ENCODE data around the gene CEBPG.

Gene CEBPG

DNA sequence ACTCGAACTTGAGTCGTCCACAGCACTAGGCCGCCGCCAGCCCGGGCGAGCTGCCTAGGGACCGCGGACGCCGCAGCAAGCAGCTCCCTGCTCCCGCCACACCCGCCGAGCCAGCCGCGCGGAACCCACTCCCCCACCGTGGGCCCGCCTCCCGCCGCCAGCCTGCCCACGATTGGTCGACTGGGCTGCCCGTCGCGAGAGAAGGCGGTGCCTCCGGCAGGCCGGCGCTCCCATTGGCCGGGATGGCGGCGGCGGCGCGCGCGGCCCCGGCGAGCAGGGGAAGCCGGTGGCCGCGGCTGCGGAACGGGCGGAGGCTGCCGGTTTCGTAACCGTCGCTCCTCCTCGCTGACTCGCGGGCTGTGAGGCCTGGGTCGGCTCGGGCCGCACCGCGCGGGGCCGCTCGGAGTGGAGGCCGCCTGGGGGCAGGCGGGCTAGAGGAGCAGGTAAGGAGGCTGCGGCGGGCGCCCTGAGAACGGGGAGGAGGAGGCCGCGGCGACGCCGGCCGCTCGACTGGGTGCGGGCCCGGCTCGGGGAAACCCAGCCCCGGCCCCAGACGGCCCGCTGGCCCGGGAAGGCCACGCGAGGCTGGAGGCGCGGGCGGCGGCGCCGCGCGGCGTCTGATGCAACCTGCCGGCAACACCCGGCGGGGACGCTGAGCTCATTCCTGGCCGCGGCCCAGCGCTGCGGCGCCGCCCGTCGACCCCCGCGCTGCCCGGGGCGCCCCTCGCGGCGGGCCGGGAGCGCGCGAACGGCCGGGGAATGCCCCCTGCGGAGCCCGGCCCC lies at the start of gene CEBPG:
Gene CEBPG, plus strand, starts transcription at position 257 of the 783 bp plus-strand sequence. CDS start 5,531 bp downstream, outside the sequence.
- peak; percentile 82 for DNase-seq

DNA sequence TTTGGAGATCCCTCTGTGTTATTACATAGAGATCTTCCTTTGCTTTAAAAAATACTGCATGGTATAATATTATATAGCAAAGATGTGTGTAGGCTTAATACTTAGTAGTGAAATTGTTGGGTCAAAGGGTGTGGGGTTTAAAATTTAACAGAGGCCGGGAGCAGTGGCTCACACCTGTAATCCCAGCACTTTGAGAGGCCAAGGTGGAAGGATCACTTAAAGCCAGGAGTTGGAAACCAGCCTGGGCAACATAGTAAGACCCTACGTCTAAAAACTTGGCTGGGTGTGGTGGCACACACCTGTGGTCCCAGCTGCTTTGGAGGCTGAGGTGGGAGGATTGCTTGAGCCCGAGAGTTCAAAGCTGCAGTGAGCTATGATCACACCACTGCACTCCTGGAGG lies 48.9 kb upstream of the CEBPG start:
- no peak for DNase-seq

- DNase-seq = no peak
Observed at GRCh38 chr19:33325920-33326319, 47.6 kb upstream of the CEBPG start.

- DNase-seq = no peak
Observed at GRCh38 chr19:33329060-33329459, 44.4 kb upstream of the CEBPG start.

DNA sequence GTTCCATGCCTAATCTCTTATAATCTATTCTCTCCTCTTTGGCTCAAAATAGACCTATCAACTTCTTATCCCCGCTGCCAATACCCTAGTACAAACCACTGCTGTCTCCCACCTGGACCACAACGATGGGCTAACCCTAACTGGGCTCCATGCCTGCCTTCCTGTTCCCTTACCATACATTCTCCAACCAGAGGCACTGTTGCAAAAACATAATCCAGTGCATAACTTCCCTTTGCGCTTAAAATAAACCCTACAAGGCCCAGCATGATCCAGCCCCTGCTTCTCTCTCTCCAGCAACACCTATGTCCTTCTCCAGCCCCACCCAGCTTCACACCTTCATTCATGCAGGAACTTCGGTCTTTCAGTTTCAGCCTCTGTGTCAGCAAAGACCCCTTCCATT lies 43.8 kb upstream of the CEBPG start:
- no peak for DNase-seq

GRCh38 chr19:33332248-33332647 lies 41.3 kb upstream of the CEBPG start:
- DNase-seq = no peak

GRCh38 chr19:33333151-33333550 lies 40.4 kb upstream of the CEBPG start:
- no peak for DNase-seq

DNA sequence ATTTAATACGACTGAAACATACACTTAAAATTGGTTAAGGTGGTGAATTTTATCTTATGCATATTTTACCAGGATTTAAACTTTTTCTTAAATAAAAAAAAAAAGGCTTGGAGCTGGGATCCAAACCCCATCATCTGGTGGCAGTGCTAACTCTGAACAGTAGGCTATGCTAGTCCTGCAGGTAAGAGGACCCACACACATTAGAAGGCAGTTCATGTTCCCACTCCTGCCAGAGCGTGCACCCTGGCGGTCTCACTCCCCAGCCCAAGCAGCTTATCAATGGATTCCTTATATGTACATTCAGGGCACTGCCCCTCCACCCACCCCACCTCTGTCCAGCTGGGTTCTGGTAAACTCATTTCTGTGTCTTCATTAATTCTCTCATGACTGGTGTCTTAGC lies 39.9 kb upstream of the CEBPG start:
- DNase-seq = no peak

DNA sequence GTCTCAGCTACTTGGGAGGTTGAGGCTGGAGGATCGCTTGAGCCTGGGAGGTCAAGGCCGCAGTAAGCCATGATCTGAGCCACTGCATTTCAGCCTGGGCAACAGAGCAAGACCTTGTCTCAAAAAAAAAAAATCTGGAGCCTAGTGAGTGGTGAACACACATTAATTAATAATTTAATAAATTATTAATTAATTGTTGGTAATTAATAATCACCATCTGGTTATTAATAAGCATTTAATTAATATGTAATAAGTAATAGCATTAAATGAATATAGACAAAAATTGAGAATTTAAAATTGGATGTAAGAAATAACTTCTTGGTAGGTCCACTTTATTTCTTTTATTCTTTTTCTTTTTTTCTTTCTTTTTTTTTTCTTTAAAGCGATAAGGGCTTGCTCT lies 39.2 kb upstream of the CEBPG start:
- no peak for DNase-seq

DNA sequence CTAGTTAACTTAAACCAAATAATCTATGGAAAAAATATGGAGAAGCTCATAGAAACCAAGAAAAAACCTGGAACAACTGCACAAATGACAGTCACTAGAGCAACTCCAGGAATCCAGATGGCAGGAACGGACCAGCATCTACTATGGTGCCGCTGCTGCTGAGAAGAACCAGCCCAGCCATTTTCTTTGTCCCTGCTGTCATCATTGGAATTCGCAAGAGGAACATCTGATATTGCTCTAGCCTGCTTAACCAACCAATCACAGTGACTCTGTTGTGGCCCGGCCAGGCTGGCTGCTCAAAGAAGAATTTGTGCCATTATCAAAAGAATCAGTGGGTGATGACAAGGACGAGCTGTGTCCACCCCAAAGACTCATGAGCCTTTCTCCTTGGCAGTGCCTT lies 38.1 kb upstream of the CEBPG start:
- no peak for DNase-seq

DNA sequence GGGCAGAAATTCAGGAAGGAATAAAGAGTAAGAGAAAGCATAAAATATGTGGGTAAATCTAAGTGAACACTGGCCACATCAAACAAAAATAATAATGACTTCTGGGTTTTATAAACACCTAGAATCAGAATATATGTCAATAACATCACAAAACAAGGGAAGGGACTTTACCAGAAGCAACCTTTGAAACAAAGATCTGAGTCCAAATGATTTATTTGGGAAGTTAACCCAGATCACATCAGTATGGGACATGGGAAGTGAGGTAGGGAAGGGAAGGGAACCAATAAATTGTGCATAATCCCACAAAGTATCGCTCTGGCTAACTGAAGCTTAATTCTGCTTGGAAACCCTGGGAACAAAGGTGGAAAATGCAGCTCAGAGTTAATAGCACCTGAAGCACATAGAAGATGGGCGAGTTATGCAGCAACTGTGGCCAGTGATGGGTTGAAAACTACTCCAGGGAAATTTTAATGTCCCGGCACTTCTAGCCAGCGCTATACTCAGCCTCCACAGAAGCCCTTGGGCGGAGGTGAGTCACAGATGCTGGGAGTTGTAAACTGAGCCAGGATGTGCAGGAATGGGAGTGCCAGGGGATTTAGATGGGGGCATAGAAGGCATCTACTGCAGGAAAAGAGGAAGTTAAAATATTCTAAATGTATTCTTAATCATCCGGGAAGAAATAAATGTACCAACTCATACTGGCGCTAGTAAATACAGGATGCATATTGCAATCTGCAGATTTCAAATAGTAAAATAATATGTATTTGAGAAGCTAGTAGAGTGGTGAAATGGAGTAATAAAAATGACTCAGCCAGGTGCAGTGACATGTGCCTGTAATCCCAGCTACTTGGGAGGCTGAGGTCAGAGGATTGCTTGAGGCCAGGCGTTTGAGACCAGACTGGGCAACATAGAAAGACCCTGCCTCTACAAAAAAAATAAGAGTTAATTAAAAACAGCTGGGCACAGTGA lies 34.2 kb upstream of the CEBPG start:
- DNase-seq = no peak

DNA sequence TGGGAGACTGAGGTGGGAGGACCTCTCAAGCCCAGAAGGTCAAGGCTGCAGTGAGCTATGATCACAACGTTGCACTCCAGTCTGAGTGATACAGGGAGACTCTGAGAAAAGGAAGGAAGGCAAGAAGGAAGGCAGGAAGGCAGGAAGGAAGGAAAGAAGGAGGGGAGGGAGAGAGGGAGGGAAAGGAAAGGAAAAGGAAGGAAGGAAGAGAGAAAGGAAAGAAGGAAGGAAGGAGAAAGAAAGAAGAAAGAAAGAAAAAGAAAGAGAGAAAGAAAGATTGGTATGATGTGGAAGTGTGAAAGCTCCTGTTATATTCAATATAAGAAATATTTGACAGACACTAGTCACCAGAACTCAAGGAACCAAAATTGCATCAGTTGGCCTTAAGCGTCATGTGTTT lies 32.5 kb upstream of the CEBPG start:
- DNase-seq = no peak

- no peak for DNase-seq
Observed at GRCh38 chr19:33343301-33343700, 30.2 kb upstream of the CEBPG start.

- DNase-seq = no peak
Observed at GRCh38 chr19:33343859-33344572, 29.5 kb upstream of the CEBPG start.

- no peak for DNase-seq
Observed at GRCh38 chr19:33344573-33344925, 29.0 kb upstream of the CEBPG start.

DNA sequence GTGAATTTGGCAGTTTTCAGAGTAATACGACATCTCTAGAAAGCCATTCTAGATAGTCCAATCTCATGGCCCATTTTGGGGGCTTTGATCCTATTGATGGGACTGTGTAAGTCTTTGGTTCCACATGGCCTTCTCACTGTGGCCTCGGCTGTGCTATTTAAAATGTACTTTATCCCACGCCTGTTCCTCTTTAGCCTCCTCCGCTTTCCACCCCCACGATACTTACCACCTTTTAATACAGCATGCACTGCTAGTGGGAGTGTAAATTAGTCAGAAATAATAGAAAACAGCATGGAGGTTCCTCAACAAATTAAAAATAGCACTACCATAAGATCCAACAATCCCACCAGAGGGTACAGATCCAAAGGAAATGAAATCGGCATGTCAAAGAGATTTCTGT lies 28.3 kb upstream of the CEBPG start:
- DNase-seq = no peak

DNA sequence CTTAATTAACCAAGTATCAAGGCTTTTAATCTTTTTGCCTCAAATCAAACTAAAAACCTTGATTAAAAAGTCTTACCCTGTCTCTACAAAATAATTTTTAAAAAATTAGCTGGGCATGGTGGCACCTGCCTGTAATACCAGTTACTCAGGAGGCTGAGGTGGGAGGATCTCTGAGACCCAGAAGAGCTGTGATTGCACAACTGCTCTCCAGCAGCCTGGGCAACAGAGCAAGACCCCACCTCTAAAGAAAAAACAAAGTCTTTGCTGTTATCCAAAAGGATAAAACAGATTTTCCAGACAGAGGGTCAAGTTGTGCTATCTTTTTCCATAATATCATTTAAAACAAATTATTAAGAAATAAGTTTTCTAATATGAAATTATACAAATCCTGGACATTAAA lies 26.8 kb upstream of the CEBPG start:
- DNase-seq = no peak

- DNase-seq = no peak
Observed at GRCh38 chr19:33347300-33347699, 26.2 kb upstream of the CEBPG start.

DNA sequence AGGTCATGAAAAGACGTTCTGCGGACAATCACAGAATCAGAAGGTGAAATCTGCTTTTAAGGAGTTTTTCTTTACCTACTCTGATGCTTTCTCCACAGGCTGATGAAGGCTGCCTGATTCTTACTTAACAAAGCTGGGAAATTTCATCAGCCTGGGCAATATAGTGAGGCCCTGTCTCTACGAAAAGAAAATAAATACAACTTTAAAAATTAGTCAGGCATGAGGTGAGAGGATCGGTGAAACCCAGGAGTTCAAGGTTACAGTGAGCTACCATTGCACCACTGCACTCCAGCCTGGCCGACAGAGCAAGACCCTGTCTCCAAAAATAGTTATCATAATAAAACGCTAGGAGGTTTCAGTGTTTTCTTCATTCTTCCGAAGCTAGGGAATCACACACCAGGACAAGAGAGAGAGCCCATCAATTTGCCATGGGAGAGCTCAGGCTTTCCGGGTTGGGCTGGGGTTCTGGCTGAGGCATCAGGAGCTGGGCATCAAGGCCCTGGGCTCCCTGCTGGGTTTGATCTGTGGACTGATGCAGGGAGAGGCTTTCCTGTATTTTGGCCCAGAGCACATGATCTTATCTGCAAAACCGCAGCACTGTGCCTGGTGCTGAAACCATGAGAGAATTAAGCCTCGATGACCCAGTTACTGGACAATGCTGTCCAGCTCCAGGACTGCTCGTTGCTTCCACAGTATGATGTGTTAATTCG lies 25.1 kb upstream of the CEBPG start:
- DNase-seq = no peak

DNA sequence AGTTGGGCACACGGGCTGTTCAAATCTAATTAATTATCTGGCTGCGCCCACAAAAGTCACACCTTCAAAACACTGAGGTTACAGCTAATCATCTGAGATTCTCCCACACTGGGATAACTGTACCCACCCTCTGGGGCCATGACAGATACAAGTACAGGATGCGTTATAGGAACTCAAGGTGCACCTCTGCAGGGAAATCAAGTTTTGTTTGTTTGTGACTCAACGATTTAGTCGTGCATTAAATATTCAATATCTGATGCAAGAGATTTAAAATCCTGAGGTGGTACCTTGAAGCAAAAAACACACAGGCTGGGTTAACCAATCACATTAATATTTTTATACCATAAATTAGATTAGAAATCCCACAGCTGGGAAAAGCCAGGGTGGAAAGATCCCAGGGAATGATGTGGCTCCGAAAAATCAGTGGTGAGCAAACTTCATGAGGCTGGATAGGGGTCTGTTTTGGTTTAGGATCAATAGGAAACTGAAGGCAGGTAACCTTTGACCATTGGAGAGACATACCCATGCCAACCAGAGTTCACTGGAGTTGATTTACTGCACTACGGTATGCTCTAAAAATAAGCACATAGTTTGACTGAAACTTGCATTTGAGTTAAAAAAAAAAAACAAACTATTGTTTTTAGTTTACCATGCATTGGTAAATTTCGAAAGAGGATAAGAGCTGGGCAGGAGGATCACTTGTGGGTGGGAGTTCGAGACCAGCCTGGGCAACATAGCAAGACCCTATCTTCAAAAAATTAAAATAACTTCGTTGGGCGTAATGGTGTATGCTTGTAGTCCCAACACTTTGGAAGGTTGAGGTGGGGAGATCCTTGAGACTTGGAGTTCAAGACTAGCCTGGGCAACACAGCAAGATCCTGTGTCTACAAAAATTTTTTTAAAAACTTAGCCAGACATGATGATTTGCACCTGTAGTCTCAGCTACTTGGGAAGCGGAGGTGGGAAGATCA lies 23.9 kb upstream of the CEBPG start:
- no peak for DNase-seq

DNA sequence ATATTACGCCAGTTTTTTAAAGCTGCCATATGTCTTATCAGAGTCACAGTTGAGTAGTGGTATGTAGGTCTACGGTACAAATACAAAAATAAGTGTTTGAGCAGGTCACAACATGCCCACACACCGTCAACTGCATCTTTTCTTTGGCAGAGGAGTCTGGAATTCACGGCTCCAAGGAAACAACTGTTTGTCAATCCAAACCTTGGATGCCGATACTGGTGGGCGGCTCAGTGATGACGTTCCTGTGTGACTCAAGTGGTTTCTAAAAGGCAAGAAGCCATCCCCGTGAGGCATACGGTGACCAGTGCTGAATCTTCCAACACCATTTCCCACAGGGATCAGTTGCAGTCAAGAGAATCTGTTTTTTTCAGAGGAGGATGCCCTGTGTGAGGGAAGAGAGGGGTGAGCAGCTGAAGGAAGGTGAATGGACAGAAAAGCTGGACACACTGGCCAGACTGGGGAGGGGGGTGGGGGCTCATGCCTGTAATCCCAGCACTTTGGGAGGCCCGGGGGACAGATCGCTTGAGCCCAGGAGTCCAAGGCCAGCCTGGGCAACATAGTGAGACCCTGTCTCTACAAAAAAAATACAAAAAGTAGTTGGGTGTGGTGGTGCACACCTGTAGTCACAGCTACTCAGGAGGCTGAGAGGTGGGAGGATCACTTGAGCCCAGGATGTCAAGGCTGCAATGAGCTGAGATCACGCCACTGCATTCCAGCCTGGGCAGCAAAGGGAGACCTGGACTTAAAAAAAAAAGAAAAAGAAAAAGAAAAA lies 22.8 kb upstream of the CEBPG start:
- no peak for DNase-seq
